HEK293 (cell line): ENCODE results near the gene USP24.

Source experiments
- CTCF ChIA-PET: fragments of 350-600 bp; formaldehyde crosslinking; extraction: SDS; loops from one replicate; lab custom pipeline; 2021; ENCODE audit warnings: antibody characterized with exemption; lab: Yijun Ruan, JAX
- POLR2A ChIA-PET: fragments of 300-600 bp; formaldehyde crosslinking; extraction: SDS; loops from one replicate; lab custom pipeline; 2020; ENCODE audit warnings: antibody characterized with exemption, inconsistent platforms; lab: Yijun Ruan, JAX
- H3K27ac ChIP-seq: fragments of 200-500 bp; sonication (Bioruptor generic); 2 replicates; pipeline ENCODE4 v1.5.1; 2014; ENCODE audit warnings: low read depth, low read length, control low read depth, inconsistent platforms; ENCODE audit errors: extremely low read depth
- H3K36me3 ChIP-seq, 2 experiments: fragments of 200-500 bp in 1 of 2; sonication (Bioruptor generic) in 1 of 2; 1 replicate in 1 of 2; 2 replicates in 1 of 2; pipeline ENCODE4 v1.5.1; 2014 to 2017; ENCODE audit warnings: inconsistent platforms in 2 of 2, low read length in 2 of 2; ENCODE audit not compliant: control insufficient read depth in 2 of 2, insufficient read depth in 1 of 2
- H3K4me1 ChIP-seq: fragments of 200-500 bp; sonication (Bioruptor generic); 2 replicates; pipeline ENCODE4 v1.5.1; 2014; ENCODE audit warnings: mild to moderate bottlenecking, low read length, inconsistent platforms; ENCODE audit not compliant: control insufficient read depth, insufficient read depth
- H3K4me3 ChIP-seq: 2 replicates; pipeline ENCODE4 v1.5.1; 2011; ENCODE audit warnings: low read depth, mild to moderate bottlenecking, control low read depth, low read length, moderate library complexity
- H3K9me3 ChIP-seq: fragments of 200-500 bp; sonication (Bioruptor generic); 2 replicates; pipeline ENCODE4 v1.5.1; 2014; ENCODE audit warnings: low read depth, low read length, inconsistent platforms; ENCODE audit not compliant: control insufficient read depth, insufficient read depth
- BCL11B ChIP-seq: fragments of 450-650 bp; formaldehyde crosslinking; IDR thresholded peaks from 2 replicates; pipeline ENCODE4 v1.5.1; 2016; ENCODE audit warnings: low read depth, missing biosample characterization, missing genetic modification characterization
- KLF16 ChIP-seq: fragments of 450-650 bp; formaldehyde crosslinking; IDR thresholded peaks from 2 replicates; pipeline ENCODE4 v1.5.1; 2017; ENCODE audit warnings: missing biosample characterization, missing genetic modification characterization
- MEIS1 ChIP-seq: sonication (generic); formaldehyde crosslinking; IDR thresholded peaks from 2 replicates; pipeline ENCODE4 v1.8.1; 2022; ENCODE audit warnings: missing genetic modification reagents, mild to moderate bottlenecking, borderline replicate concordance
- SETDB1 ChIP-seq: IDR thresholded peaks from one replicate; pipeline ENCODE4 v1.6.1; 2017; ENCODE audit warnings: mild to moderate bottlenecking, low read length, moderate library complexity, mixed read lengths; ENCODE audit not compliant: insufficient read length
- ZFHX2 ChIP-seq: fragments of 450-650 bp; formaldehyde crosslinking; conservative IDR thresholded peaks from 2 replicates; pipeline ENCODE4 v1.5.1; 2016; ENCODE audit warnings: missing biosample characterization, missing genetic modification characterization
- ZIC2 ChIP-seq: fragments of 450-650 bp; formaldehyde crosslinking; IDR thresholded peaks from 2 replicates; pipeline ENCODE4 v1.5.1; 2016; ENCODE audit warnings: missing biosample characterization, missing genetic modification characterization
- ZNF175 ChIP-seq: fragments of 450-650 bp; formaldehyde crosslinking; IDR thresholded peaks from 2 replicates; pipeline ENCODE4 v1.5.1; 2016; ENCODE audit warnings: missing biosample characterization, missing genetic modification characterization
- ZNF19 ChIP-seq: fragments of 450-650 bp; formaldehyde crosslinking; IDR thresholded peaks from 2 replicates; pipeline ENCODE4; 2016; ENCODE audit warnings: missing biosample characterization, missing genetic modification characterization, low read depth
- ZNF202 ChIP-seq: fragments of 450-650 bp; formaldehyde crosslinking; IDR thresholded peaks from 2 replicates; pipeline ENCODE4 v1.5.1; 2016; ENCODE audit warnings: missing biosample characterization, missing genetic modification characterization, borderline replicate concordance
- ZNF214 ChIP-seq: fragments of 450-650 bp; formaldehyde crosslinking; IDR thresholded peaks from 2 replicates; pipeline ENCODE4 v1.5.1; 2017; ENCODE audit warnings: missing biosample characterization, mild to moderate bottlenecking, missing genetic modification characterization, borderline replicate concordance
- ZNF266 ChIP-seq: fragments of 450-650 bp; formaldehyde crosslinking; IDR thresholded peaks from 2 replicates; pipeline ENCODE4 v1.5.1; 2016; ENCODE audit warnings: missing biosample characterization, missing genetic modification characterization, low read depth
- ZNF302 ChIP-seq: fragments of 450-650 bp; formaldehyde crosslinking; IDR thresholded peaks from 2 replicates; pipeline ENCODE4 v1.5.1; 2016; ENCODE audit warnings: missing biosample characterization, missing genetic modification characterization, low read depth
- ZNF423 ChIP-seq: fragments of 450-650 bp; formaldehyde crosslinking; IDR thresholded peaks from 2 replicates; pipeline ENCODE4 v1.5.1; 2016; ENCODE audit warnings: missing biosample characterization, missing genetic modification characterization
- ZNF560 ChIP-seq: fragments of 450-650 bp; formaldehyde crosslinking; IDR thresholded peaks from 2 replicates; pipeline ENCODE4 v1.5.1; 2017; ENCODE audit warnings: missing biosample characterization, missing genetic modification characterization, borderline replicate concordance
- ZNF585B ChIP-seq: fragments of 450-650 bp; formaldehyde crosslinking; IDR thresholded peaks from 2 replicates; pipeline ENCODE4 v1.5.1; 2016; ENCODE audit warnings: missing biosample characterization, missing genetic modification characterization
- ZNF600 ChIP-seq: fragments of 450-650 bp; formaldehyde crosslinking; IDR thresholded peaks from 2 replicates; pipeline ENCODE4 v1.5.1; 2016; ENCODE audit warnings: missing biosample characterization, missing genetic modification characterization
- ZNF626 ChIP-seq: fragments of 450-650 bp; sonication (Bioruptor Pico); formaldehyde crosslinking; IDR thresholded peaks from 2 replicates; pipeline ENCODE4 v1.5.1; 2018; ENCODE audit warnings: missing biosample characterization, missing genetic modification characterization, inconsistent platforms
- ZNF660 ChIP-seq: fragments of 450-650 bp; IDR thresholded peaks from 2 replicates; pipeline ENCODE4 v1.5.1; 2018; ENCODE audit warnings: missing biosample characterization, mild to moderate bottlenecking, missing genetic modification characterization
- ZNF677 ChIP-seq: fragments of 450-650 bp; IDR thresholded peaks from 2 replicates; pipeline ENCODE4 v1.5.0; 2018; ENCODE audit warnings: missing biosample characterization, mild to moderate bottlenecking, missing genetic modification characterization, moderate library complexity
- ZNF707 ChIP-seq: fragments of 450-650 bp; formaldehyde crosslinking; IDR thresholded peaks from 2 replicates; pipeline ENCODE4 v1.5.1; 2016; ENCODE audit warnings: missing biosample characterization, missing genetic modification characterization
- ZNF785 ChIP-seq: fragments of 450-650 bp; formaldehyde crosslinking; IDR thresholded peaks from 2 replicates; pipeline ENCODE4 v1.5.1; 2016; ENCODE audit warnings: missing biosample characterization, missing genetic modification characterization
- ZNF837 ChIP-seq: fragments of 450-650 bp; formaldehyde crosslinking; IDR thresholded peaks from 2 replicates; pipeline ENCODE4 v1.5.1; 2016; ENCODE audit warnings: missing biosample characterization, missing genetic modification characterization
- ZSCAN23 ChIP-seq: fragments of 450-650 bp; formaldehyde crosslinking; IDR thresholded peaks from 2 replicates; pipeline ENCODE4 v1.5.1; 2016; ENCODE audit warnings: missing biosample characterization, missing genetic modification characterization
- TF ChIP-seq, protein P1 (sequence below): sonication (generic); formaldehyde crosslinking; IDR thresholded peaks from 2 replicates; pipeline ENCODE4 v1.8.1; 2022; ENCODE audit warnings: mild to moderate bottlenecking, moderate library complexity, missing genetic modification reagents
- TF ChIP-seq, protein P2 (sequence below): fragments of 450-650 bp; formaldehyde crosslinking; IDR thresholded peaks from 2 replicates; pipeline ENCODE4 v1.5.1; 2016; ENCODE audit warnings: missing biosample characterization, missing genetic modification characterization
- TF ChIP-seq, protein P3 (sequence below): fragments of 450-650 bp; formaldehyde crosslinking; IDR thresholded peaks from 2 replicates; pipeline ENCODE4 v1.5.1; 2016; ENCODE audit warnings: missing biosample characterization, missing genetic modification characterization
- TF ChIP-seq, protein P4 (sequence below): fragments of 450-650 bp; formaldehyde crosslinking; IDR thresholded peaks from 2 replicates; pipeline ENCODE4 v1.5.1; 2017; ENCODE audit warnings: missing biosample characterization, missing genetic modification characterization
- TF ChIP-seq, protein P5 (sequence below): fragments of 450-650 bp; formaldehyde crosslinking; IDR thresholded peaks from 2 replicates; pipeline ENCODE4 v1.5.1; 2017; ENCODE audit warnings: missing biosample characterization, missing genetic modification characterization

USP24 gene

DNA sequence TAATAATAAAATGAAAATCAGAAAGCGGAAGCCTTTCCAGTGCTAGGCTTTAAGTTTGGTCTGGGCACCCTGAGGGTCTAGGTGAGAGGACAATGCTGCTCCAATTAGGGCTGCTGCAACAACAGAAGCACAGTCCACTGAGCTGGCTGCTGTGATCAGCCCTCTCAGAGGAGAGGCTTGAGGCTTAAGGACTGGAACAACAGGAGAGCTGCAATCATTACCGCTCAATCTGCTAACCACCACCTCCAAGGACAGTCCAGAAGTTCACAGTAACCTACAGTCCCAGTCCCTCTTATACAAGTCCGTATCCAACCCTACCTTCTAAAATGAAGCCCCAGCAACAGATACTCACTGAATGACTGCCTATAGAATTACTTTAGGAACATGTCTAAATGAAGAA is 62.1 kb downstream of the USP24 start:
- no peaks in the 10 kb centered on the region for H3K4me1 ChIP-seq
- no peaks in the 10 kb centered on the region for H3K9me3 ChIP-seq
- POLR2A ChIA-PET: no interaction called here
- H3K36me3 ChIP-seq: peaks cover 12 to 68% of the 10 kb centered on the region in 2 experiments; a peak in 2 of 3 replicates
- TF ChIP-seq, protein P1, sequence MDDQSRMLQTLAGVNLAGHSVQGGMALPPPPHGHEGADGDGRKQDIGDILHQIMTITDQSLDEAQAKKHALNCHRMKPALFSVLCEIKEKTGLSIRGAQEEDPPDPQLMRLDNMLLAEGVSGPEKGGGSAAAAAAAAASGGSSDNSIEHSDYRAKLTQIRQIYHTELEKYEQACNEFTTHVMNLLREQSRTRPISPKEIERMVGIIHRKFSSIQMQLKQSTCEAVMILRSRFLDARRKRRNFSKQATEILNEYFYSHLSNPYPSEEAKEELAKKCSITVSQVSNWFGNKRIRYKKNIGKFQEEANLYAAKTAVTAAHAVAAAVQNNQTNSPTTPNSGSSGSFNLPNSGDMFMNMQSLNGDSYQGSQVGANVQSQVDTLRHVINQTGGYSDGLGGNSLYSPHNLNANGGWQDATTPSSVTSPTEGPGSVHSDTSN: no peak
- TF ChIP-seq ZNF585B (no peak), ZNF202 (tag by site-specific recombination) (no peak), ZNF302 (tag by site-specific recombination) (no peak), ZNF600 (tag by site-specific recombination) (no peak), ZNF266 (tag by site-specific recombination) (no peak), ZNF837 (tag by site-specific recombination) (no peak), ZSCAN23 (no peak), ZNF626 (tag by site-specific recombination) (no peak), MEIS1 (CRISPR knock-in tag) (no peak), ZNF677 (no peak)
- TF ChIP-seq, protein P2, sequence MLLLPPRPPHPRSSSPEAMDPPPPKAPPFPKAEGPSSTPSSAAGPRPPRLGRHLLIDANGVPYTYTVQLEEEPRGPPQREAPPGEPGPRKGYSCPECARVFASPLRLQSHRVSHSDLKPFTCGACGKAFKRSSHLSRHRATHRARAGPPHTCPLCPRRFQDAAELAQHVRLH (tag by site-specific recombination): no peak
- TF ChIP-seq, protein P3, sequence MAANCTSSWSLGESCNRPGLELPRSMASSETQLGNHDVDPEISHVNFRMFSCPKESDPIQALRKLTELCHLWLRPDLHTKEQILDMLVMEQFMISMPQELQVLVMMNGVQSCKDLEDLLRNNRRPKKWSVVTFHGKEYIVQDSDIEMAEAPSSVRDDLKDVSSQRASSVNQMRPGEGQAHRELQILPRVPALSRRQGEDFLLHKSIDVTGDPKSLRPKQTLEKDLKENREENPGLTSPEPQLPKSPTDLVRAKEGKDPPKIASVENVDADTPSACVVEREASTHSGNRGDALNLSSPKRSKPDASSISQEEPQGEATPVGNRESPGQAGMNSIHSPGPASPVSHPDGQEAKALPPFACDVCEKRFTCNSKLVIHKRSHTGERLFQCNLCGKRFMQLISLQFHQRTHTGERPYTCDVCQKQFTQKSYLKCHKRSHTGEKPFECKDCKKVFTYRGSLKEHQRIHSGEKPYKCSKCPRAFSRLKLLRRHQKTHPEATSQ (tag by site-specific recombination): no peak
- TF ChIP-seq, protein P4, sequence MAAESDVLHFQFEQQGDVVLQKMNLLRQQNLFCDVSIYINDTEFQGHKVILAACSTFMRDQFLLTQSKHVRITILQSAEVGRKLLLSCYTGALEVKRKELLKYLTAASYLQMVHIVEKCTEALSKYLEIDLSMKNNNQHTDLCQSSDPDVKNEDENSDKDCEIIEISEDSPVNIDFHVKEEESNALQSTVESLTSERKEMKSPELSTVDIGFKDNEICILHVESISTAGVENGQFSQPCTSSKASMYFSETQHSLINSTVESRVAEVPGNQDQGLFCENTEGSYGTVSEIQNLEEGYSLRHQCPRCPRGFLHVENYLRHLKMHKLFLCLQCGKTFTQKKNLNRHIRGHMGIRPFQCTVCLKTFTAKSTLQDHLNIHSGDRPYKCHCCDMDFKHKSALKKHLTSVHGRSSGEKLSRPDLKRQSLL (tag by site-specific recombination): no peak
- no peak overlapping the region for H3K4me3 ChIP-seq
- no peak overlapping the region for H3K27ac ChIP-seq
- CTCF ChIA-PET: interaction anchor here (0.8 to 3.1 kb wide), 4 partner anchors 10 to 124 kb away, joined by 3 to 21 read pairs (median 4); no protein-coding TSS in a partner anchor

DNA sequence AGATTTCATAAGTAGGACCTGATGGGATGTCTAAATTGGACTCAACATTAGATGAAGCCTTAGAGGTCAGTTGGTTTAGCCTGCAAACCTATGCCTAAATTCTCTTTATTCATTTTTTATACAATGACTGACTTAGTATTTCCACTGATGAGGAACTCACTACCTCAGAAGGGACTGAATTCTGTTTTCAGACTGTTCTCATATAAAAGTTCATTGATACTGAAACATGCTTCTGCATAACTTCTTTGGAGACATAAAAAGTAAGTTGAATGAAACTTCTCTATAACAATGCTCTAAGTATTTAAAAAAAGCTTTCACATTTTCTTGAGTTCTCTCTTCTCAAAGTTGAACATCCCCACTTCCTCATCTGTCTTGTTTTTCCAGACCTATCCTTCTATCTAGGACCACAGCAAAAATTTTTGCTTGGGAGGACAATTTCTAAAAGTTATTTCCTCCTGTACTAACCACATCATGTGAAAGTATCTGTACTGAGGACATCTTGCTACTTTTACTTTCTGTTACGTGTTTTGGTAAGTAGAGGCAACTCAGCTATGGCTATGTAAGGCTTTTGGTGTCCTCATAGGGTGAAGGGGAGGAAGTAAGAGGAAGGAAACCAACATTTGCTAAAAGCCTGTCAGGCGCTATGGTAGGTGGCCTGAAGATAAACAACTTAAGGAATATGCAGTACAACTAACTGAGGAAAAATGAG is 64.1 kb downstream of the USP24 start:
- H3K27ac ChIP-seq: no peak overlapping the region
- H3K4me3 ChIP-seq: no peak overlapping the region
- H3K4me1 ChIP-seq: no peaks in the 10 kb centered on the region
- no peak for TF ChIP-seq ZNF560 (tag by site-specific recombination)
- TF ChIP-seq, protein P5, sequence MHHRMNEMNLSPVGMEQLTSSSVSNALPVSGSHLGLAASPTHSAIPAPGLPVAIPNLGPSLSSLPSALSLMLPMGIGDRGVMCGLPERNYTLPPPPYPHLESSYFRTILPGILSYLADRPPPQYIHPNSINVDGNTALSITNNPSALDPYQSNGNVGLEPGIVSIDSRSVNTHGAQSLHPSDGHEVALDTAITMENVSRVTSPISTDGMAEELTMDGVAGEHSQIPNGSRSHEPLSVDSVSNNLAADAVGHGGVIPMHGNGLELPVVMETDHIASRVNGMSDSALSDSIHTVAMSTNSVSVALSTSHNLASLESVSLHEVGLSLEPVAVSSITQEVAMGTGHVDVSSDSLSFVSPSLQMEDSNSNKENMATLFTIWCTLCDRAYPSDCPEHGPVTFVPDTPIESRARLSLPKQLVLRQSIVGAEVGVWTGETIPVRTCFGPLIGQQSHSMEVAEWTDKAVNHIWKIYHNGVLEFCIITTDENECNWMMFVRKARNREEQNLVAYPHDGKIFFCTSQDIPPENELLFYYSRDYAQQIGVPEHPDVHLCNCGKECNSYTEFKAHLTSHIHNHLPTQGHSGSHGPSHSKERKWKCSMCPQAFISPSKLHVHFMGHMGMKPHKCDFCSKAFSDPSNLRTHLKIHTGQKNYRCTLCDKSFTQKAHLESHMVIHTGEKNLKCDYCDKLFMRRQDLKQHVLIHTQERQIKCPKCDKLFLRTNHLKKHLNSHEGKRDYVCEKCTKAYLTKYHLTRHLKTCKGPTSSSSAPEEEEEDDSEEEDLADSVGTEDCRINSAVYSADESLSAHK: no peak
- no peak for TF ChIP-seq ZNF423 (tag by site-specific recombination)
- TF ChIP-seq ZNF660: no peak
- TF ChIP-seq ZNF214 (tag by site-specific recombination): no peak
- no peak for TF ChIP-seq ZIC2
- TF ChIP-seq ZNF785: no peak
- no peak for TF ChIP-seq SETDB1
- no peak for TF ChIP-seq KLF16
- TF ChIP-seq ZNF19 (tag by site-specific recombination): no peak
- no peak for TF ChIP-seq ZNF175 (tag by site-specific recombination)
- no peak for TF ChIP-seq ZFHX2
- TF ChIP-seq ZNF707 (tag by site-specific recombination): no peak
- no peak for TF ChIP-seq BCL11B (tag by site-specific recombination)
- ChIA-PET POLR2A (no interaction called here), CTCF (no interaction called here)
- peaks cover 18 to 68% of the 10 kb centered on the region in 2 experiments; a peak in 2 of 3 replicates for H3K36me3 ChIP-seq
- H3K9me3 ChIP-seq: no peaks in the 10 kb centered on the region
